ENCODE results near the gene MAP3K20.
"Not testable (repeated sequence)": the region's sequence is repeated elsewhere in the genome, so short reads cannot be mapped to it uniquely, and the experiment has no call there.

Gene MAP3K20

GRCh38 chr2:173075781-173076580 lies at the start of gene MAP3K20:
Gene MAP3K20, plus strand, starts transcription at chr2:173075846. Its CDS starts 15,186 bp downstream, at chr2:173091032.
- DNase-seq: peak; percentile 73

- no peak for DNase-seq
Observed at GRCh38 chr2:173026479-173026878, 49.2 kb upstream of the MAP3K20 start.

GRCh38 chr2:173027181-173028128 lies 48.2 kb upstream of the MAP3K20 start:
- peak; percentile 92 for DNase-seq

- no peak for DNase-seq
Observed at GRCh38 chr2:173028141-173028540, 47.5 kb upstream of the MAP3K20 start.

GRCh38 chr2:173028671-173029070 lies 47.0 kb upstream of the MAP3K20 start:
- no peak for DNase-seq

GRCh38 chr2:173030561-173031490 lies 44.8 kb upstream of the MAP3K20 start:
- DNase-seq: no peak

GRCh38 chr2:173032032-173032431 lies 43.6 kb upstream of the MAP3K20 start:
- DNase-seq: no peak

GRCh38 chr2:173033084-173033483 lies 42.6 kb upstream of the MAP3K20 start:
- DNase-seq: no peak

GRCh38 chr2:173034143-173034542 lies 41.5 kb upstream of the MAP3K20 start:
- DNase-seq: no peak

- no peak for DNase-seq
Observed at GRCh38 chr2:173037245-173038120, 38.2 kb upstream of the MAP3K20 start.

- not testable (repeated sequence) for DNase-seq
Observed at GRCh38 chr2:173038257-173038656, 37.4 kb upstream of the MAP3K20 start.

- no peak for DNase-seq
Observed at GRCh38 chr2:173040729-173041128, 34.9 kb upstream of the MAP3K20 start.

- peak; percentile 88 for DNase-seq
Observed at GRCh38 chr2:173043476-173043875, 32.2 kb upstream of the MAP3K20 start.

- DNase-seq: no peak
Observed at GRCh38 chr2:173043897-173044519, 31.6 kb upstream of the MAP3K20 start.

GRCh38 chr2:173044686-173045085 lies 31.0 kb upstream of the MAP3K20 start:
- DNase-seq: no peak

- DNase-seq: no peak
Observed at GRCh38 chr2:173045181-173045580, 30.5 kb upstream of the MAP3K20 start.

- no peak for DNase-seq
Observed at GRCh38 chr2:173048522-173048896, 27.1 kb upstream of the MAP3K20 start.

GRCh38 chr2:173048897-173049661 lies 26.6 kb upstream of the MAP3K20 start:
- DNase-seq: peak; percentile 89

GRCh38 chr2:173049831-173050230 lies 25.8 kb upstream of the MAP3K20 start:
- no peak for DNase-seq

GRCh38 chr2:173050684-173051083 lies 25.0 kb upstream of the MAP3K20 start:
- no peak for DNase-seq

Measured in suppressor macrophage treated with lipopolysaccharide for 4 hours (primary cell).